ENCODE measurements around the gene HSFX4.
"Not testable (repeated sequence)": the region's sequence is repeated elsewhere in the genome, so short reads cannot be mapped to it uniquely, and the experiment has no call there.

HSFX4 gene, protein sequence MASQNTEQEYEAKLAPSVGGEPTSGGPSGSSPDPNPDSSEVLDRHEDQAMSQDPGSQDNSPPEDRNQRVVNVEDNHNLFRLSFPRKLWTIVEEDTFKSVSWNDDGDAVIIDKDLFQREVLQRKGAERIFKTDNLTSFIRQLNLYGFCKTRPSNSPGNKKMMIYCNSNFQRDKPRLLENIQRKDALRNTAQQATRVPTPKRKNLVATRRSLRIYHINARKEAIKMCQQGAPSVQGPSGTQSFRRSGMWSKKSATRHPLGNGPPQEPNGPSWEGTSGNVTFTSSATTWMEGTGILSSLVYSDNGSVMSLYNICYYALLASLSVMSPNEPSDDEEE

DNA sequence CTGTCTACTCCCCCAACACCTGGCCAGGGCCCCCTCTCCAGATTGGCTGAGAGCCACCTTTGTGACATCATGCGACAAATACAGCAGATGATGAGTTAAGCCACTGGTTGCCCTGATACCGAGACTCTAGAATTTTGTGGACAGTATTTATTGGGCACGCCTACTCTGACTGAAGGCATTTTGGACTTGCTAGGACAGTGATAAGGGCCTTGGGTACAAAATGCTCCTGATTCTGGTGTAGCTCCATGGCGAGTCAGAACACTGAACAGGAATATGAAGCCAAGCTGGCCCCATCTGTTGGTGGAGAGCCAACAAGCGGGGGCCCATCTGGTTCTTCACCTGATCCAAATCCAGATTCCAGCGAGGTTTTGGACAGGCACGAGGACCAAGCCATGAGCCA, at the start of gene HSFX4:
Gene HSFX4 (plus strand): TSS at position 174 of the 400 bp plus-strand sequence. CDS start 72 bp downstream, at position 246.
- not testable (repeated sequence) for H3K27ac ChIP-seq

DNA sequence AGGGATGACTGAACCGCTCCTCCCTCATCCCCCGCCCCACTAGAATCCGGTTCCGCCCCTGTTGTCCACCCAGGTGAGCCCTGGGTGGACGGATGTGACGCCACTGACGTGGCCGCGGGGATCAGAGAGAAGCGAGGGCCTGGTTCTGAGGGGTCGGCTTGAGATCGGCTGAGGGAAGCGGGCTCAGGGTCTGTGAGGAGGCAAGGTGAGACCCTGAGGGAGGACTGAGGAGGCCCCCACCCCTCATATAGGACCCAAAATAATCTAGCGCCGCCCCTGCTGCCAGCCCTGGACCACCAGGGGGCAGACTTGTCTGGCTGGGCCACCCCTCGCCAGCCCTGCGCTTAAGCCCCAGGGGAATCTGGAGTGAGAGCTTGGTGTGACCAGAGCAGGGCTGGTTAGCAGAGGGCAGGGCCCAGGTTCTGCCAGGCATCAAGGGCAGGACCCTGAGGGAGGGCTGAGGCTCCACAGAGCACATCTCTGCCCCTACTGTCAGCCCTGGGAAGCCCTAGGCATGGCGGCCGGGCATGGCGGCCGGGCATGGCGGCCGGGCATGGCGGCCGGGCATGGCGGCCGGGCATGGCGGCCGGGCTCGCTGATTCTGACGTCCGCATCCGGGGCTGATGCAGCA, 48.2 kb upstream of the HSFX4 start, which contains the start of gene MAGEA8:
Gene MAGEA8 (plus strand): TSS at position 103 of the 631 bp plus-strand sequence. CDS start 3,090 bp downstream, outside the sequence.
- no peak for DNase-seq (ENCODE audit: low read depth, low spot score)
- H3K27ac ChIP-seq = no peak within 1 kb of the TSS

More for the DNA sequence above, at the start of gene HSFX4:
- not testable (repeated sequence) for DNase-seq (ENCODE audit: low read depth, low spot score)

DNA sequence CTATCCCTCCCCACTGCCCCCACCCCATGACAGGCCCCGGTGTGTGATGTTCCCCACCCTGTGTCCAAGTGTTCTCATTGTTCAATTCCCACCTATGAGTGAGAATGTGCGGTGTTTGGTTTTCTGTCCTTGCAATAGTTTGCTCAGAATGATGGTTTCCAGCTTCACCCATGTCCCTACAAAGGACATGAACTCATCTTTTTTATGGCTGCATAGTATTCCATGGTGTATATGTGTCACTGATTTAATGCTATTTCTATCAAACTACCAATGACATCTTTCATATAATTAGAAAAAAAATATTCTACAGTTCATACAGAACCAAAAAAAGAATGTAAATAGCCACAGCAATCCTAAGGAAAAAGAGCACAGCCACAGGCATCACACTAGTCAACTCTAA, 38.5 kb upstream of the HSFX4 start:
- not testable (repeated sequence) for DNase-seq (ENCODE audit: low read depth, low spot score); H3K27ac ChIP-seq

DNA sequence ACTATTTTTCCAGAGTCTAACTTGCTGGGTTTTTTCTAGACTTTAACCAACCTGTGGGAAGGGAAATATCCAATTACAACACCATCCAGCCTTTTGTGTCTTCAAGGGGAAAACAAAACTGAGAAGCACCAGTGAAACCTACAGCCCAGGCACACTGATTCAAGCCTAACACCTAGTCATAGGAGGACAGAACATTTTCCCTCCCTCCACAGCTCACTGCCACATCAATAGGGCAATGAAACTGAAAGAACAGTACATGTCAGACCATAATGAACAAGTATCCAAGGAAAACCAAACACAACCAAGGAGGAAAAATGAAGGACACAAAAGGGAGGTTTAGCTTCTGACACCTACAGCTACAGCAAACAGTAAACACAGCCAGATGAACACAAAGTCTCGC, 30.8 kb upstream of the HSFX4 start:
- no peak for DNase-seq (ENCODE audit: low read depth, low spot score)
- H3K27ac ChIP-seq = no peak overlapping the region

DNA sequence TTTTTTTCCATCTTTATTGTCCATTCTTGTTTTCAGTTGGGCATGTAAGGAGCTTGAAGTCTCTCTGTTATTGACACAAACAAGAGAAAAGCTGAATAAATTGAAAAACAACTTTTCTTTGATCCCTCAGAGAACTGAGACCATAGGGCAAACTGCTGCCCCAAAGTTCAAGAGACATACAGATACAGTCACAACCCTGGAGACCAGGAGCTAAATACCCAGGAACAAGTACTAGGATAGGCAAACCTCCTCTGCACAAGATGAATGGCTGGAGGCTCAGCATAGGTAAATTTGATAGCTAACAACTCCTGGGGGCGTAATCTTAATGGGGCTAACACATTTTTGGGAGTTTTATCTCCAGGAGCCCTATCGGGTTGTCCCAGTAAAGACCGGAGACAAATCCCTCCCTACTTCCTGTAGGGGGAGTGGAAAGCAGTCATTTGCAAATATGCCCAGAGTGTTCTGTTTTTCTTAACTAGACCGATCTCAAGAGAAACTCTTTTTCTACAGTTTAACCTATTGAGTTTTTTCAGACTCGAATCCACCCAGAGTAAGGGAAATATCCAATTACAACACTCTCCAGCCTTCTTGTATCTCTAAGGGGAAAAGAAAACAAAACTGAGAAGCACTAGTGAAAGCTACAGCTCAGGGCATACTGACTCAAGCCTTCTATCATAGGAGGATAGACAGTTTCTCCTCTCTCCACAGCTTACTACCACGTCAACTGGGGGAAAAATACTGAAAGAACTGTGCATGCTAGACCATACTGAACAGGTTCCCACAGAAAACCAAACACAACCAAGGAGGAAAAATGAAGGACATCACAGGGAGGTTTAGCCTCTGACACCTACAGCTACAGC, 25.3 kb upstream of the HSFX4 start:
- H3K27ac ChIP-seq = no peak overlapping the region

DNA sequence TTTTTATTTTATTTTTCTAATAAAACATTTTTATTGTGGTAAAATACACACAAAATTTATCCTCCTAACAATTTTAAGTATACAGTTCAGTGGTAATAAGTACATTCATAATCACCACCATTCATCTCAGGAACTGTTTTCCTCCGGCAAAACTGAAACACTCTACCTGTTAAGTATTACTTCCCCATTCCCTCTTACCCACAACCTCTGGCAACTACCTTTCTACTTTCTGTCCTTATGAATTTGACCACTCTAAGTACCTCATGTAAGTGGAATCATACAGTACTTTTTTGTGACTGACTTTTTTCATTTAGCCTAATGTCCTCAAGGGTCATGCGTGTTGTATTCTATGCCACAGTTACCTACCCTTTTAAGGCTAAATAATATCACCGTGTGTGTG, 21.1 kb upstream of the HSFX4 start:
- no peak overlapping the region for H3K27ac ChIP-seq
- no peak for DNase-seq (ENCODE audit: low read depth, low spot score)

More for the DNA sequence above, 25.3 kb upstream of the HSFX4 start:
- no peak for DNase-seq (ENCODE audit: low read depth, low spot score)

DNA sequence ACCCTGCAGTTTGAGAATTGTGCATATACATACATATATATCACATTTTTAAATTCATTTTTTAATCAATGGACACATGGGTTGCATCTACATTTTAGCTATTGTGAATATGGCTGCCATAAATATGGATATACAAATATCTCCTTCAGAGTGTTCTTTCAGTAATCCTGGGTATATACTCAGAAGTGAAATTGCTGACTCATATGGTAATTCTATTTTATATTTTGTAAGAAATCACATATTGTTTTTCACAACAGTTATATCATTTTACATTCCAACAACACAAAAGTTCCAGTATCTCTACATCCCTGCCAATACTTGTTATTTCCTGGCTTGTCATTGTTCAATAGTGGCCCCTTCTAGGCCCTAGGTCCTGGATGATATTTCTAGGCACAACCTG, 20.6 kb upstream of the HSFX4 start:
- no peak for DNase-seq (ENCODE audit: low read depth, low spot score)

DNA sequence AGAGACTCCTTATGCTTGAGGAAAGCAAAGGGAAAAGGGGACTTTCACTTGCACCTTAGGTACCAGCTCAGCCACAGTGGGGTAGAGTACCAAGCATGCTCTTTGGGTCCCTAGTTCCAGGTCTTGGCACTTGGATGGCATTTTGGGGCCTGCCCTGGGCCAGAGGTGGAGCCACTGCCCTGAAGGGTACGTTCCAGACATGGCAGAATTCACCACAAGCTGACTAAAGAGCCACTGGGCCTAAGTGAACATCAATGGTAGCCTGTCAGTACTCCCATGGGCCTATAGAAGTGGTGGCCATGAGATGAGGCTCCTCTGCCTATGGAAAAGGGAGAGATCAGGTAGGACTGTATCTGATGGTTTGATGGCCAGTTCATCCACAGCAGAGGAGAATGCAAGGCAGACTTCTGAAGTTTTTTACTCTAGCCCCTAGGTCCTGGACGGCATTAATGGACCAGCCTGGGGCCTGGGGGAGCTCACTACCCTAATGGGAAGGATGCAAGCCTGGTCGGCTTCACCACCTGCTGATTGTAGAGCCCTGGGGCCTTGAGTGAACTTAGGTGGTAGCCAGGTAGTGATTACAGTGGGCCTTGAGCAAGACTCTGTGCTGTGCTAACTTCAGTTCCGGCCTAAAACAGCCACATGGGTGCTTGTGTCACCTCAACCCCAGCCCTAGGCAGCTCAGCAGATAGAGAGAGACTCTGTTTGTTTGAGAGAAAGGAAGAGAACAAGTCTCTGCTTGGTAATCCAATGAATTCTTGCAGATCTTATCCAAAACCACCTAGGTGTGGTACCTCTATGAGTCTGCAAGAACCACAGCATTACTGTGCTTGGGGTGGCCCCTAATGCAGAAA, 19.8 kb upstream of the HSFX4 start:
- no peak overlapping the region for H3K27ac ChIP-seq
- DNase-seq (ENCODE audit: low read depth, low spot score) = peak; percentile 22

More for the DNA sequence above, 20.6 kb upstream of the HSFX4 start:
- H3K27ac ChIP-seq = no peak overlapping the region

DNA sequence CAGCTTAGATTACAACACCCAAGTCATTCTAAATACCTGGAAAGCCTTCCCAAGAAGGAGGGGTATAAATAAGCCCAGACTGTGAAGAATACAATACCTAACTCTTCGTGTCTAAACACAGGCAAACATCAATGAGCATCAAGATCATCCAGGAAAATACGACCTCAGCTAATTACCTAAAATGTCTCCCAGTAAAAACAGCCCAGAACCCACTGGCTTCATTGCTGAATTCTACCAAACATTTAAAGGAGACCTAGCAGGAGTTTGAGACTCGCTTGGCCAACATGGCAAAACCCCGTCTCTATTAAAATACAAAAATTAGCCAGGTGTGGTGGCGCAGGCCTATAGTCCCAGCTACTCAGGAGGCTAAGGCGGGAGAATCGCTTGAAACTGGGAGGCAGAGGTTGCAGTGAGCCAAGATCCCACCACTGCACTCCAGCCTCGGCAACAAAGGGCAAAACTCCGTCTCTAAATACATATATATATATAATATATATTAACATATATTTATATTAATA, 19.1 kb upstream of the HSFX4 start:
- DNase-seq (ENCODE audit: low read depth, low spot score) = no peak
- H3K27ac ChIP-seq = no peak overlapping the region

DNA sequence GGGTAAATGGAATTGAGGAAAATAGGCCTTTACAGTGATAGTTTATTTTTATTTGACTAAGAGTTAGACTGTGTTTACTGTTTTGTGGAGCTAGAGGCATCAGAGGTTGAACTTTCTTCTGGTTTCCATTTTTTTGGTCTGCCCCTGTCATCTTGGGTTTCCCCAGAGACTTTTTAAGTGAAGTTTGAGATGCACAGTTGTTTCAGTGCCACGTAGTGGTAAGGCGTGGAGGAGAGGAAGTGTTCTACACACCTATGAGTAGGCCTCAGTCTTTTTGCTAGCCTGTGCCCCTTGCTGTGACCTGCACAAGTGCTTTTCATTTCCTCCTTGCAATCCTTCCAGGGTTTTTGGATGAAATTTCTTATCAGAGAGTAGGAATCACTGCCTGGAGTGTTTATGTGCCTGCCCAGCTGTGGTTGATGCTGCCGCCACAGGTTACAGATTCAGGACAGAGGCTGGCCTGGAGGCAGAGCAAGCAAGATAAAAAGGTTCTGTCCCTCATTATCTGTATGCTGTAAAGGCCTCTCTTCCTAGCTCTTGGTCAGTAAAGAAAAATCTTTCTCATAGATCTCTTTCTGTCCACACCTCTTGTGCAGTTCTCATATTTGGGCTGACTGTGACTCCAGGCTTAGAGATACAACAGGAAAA, 12.5 kb upstream of the HSFX4 start:
- no peak overlapping the region for H3K27ac ChIP-seq
- no peak for DNase-seq (ENCODE audit: low read depth, low spot score)

DNA sequence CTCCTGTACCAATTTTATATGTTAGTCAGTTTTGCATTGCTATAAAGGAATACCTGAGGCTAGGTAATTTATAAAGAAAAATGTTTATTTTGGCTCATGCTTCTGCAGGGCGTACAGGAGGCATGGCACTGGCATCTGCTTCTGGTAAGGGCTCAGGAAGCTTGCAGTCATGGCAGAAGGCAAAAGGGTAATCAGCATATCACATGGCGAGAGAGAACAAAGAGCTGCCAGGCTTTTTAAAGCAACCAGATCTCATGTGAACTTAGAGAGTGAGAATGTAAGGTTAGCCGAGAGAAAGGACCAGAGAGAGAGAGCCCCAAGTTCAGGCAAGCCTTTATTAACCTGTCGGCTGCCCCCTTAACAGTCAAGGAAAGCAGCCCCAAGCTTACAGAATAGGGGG, 5.5 kb upstream of the HSFX4 start:
- DNase-seq (ENCODE audit: low read depth, low spot score); H3K27ac ChIP-seq: not testable (repeated sequence)

DNA sequence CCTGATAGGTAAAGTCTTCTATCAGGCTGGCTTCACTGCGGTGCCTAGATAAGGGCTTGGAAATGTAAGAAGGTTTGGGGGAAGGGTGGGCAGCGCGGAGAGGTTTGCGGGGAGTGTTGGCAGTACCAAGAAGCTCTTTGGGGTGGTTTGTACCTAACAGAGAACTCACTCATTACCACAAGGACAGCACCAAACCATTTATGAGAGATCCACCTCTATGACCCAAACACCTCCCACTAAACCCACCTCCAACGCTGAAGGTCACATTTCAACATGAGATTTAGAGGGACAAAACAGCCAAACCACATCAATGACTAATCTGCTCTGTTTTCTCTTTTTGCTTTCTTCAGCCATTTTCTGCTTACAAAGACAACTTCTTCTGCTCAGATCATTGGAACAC, 4.9 kb upstream of the HSFX4 start:
- H3K27ac ChIP-seq; DNase-seq (ENCODE audit: low read depth, low spot score): not testable (repeated sequence)

DNA sequence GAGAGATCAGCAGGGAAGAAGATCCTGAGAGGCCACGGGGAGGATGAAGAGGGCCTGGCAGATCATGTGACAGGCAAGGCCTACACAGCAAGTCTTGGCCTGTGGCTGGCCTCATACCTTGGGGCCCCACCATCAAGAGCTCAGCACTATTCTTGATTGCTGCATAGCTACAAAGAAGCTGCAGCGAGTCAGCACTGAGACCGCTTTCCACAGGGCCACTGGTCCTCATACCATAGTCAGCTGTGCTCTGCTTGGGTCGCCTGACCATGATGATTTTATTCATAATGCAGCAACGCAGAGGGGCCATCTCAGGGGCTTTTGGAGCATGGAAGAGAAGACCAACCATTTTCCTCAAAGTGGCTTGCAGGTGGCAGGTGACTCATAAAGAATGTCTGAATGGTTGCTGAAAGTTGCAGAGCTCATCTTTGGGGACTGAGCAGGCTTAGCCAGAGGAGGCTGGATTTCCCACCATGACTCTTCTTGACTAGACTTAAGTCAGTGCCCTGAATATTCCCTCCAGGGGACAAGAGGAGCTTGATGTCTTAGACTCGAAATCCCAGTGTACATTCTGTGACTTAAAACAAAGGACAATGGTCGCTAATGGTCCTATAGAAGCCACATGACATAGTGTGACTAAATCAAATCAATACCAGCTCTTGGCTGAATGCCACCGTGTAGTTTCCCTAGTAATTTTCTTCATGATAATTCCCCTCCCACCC, 2.0 kb upstream of the HSFX4 start:
- not testable (repeated sequence) for DNase-seq (ENCODE audit: low read depth, low spot score); H3K27ac ChIP-seq

DNA sequence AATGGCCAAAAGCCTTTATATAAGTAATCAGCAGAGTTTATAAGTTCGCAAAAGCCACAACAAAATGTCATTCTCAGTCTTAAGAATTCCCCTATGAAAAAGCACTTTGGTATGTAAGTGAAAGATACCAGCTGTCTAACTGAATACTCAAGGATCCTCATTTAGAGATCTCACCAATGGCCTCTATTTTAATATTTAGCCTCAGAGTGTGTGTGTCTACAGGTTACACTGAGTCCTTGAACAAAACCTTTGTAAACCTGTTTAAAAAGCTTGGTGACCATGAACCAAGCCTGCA, 1.5 kb upstream of the HSFX4 start:
- DNase-seq (ENCODE audit: low read depth, low spot score); H3K27ac ChIP-seq: not testable (repeated sequence)

DNA sequence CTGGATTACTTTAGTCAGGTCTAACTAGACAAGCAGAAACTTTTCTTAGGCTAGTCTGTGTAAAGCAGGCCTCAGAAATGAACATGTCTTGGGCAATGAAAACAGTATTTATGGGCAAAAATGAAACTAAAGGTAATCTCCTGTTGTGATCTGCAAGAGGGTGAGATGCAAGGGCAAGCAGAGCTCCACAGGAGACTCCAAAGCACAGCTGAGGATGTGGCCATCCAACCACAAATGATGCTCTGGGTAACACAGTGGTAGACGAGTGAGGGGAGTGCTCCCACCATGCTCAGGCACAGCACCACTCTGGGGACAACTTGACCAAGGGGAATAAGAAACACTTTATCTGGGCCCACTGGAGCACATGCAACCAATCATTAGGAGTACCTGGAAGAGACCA, 738 bp upstream of the HSFX4 start:
- H3K27ac ChIP-seq; DNase-seq (ENCODE audit: low read depth, low spot score): not testable (repeated sequence)

DNA sequence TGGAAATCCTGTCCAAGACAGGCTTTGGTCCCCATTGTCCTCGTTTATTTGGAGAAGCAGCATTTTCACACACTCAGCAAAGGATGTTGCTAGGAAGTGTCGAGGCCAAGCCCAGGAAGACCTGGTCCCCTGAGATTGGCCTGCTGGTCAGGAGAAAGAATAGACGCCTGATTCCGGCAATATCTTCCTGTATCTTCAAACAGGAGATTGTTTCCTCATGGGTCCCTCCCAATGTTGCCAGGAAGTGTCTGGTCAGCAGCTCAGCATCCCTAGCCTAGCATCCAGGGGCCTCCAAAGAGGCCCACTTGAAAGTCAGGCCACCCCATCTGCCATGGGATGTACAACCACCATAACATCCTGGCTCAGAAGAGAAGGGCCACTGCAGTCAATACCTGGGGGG, 2.0 kb downstream of the HSFX4 start:
- DNase-seq (ENCODE audit: low read depth, low spot score); H3K27ac ChIP-seq: not testable (repeated sequence)

DNA sequence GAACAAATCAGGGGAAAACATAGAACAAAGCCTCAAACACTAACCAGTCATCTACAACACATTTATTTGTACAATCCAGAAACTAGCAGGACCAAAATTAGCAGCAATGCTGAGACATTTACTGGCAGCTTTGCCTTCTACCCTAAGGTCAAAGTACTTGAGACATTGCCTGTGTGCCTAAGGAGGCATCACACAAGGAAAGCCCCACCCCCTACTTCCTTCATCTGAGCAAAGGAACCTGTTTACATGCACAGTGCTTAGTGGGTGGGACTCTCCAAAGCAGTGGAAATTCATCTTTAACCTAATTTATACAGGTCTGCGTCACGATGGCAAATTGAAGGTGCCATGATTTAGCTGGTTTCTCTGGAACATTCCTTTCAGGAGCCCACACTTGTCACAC, 2.8 kb downstream of the HSFX4 start:
- H3K27ac ChIP-seq; DNase-seq (ENCODE audit: low read depth, low spot score): not testable (repeated sequence)

DNA sequence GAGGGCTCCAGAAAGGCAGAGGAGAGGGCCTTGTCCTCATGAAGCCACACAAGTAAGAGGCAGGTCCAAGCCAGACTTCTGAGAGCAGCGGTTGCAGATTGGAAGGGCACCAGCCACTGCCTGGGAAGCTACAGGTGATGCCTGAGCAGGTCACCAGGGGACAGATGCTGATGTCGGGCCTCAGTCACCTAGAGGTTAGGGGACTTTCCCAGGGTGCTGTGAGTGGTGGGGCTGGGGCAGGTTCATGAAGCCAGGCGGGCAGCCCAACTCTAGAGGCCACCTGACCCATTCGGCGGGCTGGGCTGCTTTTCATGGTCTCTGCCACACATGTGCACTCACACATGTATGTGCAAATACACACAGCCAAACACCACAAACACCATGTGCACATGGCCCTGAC, 3.6 kb downstream of the HSFX4 start:
- DNase-seq (ENCODE audit: low read depth, low spot score); H3K27ac ChIP-seq: not testable (repeated sequence)

DNA sequence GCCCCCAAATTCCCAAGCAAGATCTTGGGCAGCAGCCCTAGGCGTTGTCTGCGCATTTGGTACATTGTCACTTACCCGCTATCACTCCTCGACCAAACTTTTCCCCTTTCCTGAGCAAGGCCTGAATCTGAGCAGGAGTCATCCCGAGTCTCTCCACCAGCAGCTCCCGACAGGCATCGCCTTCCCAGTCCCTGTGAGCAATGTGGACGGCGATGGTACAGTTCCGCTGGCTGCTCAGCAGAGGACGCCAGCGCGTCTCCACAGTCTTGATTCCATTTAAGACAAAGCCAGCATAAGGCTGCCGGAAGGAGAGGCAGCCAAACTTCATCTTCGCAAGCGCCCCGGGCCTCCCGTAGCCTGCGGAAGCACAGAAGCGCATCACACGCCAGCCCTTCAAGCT, 4.2 kb downstream of the HSFX4 start:
- not testable (repeated sequence) for H3K27ac ChIP-seq

More for the DNA sequence above, 4.2 kb downstream of the HSFX4 start:
- not testable (repeated sequence) for DNase-seq (ENCODE audit: low read depth, low spot score)
